ACC112 (cell line): ENCODE results near the gene PRKCI.
"Not testable (repeated sequence)": the region's sequence is repeated elsewhere in the genome, so short reads cannot be mapped to it uniquely, and the experiment has no call there.

Experiments used
- H2AFZ ChIP-seq: fragments of 200-600 bp; sonication (generic); one replicate; pipeline ENCODE4 v1.6.0; 2017; ENCODE audit warnings: antibody characterized with exemption, low read length; ENCODE audit not compliant: unreplicated experiment
- H3K27ac ChIP-seq: fragments of 200-600 bp; sonication (generic); 2 replicates; pipeline ENCODE4 v1.5.1; 2014; ENCODE audit warnings: low read depth, mild to moderate bottlenecking, antibody characterized with exemption, low read length, moderate library complexity
- H3K27me3 ChIP-seq: fragments of 200-600 bp; sonication (generic); 2 replicates; pipeline ENCODE4 v1.6.1; 2014; ENCODE audit warnings: mild to moderate bottlenecking, antibody characterized with exemption, low read length, moderate library complexity, mixed read lengths; ENCODE audit not compliant: insufficient read depth
- H3K36me3 ChIP-seq: fragments of 200-600 bp; sonication (generic); 2 replicates; pipeline ENCODE4 v1.6.1; 2016; ENCODE audit warnings: mild to moderate bottlenecking, antibody characterized with exemption, low read length, moderate library complexity, mixed read lengths; ENCODE audit not compliant: insufficient read depth
- H3K4me1 ChIP-seq: fragments of 200-600 bp; sonication (generic); one replicate; pipeline ENCODE4 v1.6.1; 2016; ENCODE audit warnings: low read length, mixed read lengths; ENCODE audit not compliant: insufficient read depth, unreplicated experiment, control insufficient read depth
- H3K4me3 ChIP-seq: fragments of 200-600 bp; sonication (generic); 2 replicates; pipeline ENCODE4 v1.5.1; 2014; ENCODE audit warnings: mild to moderate bottlenecking, low read depth, low read length
- H3K79me2 ChIP-seq: fragments of 200-600 bp; sonication (generic); one replicate; pipeline ENCODE4 v1.6.0; 2016; ENCODE audit warnings: low read length; ENCODE audit not compliant: control insufficient read depth, unreplicated experiment, insufficient read depth

The PRKCI gene

DNA sequence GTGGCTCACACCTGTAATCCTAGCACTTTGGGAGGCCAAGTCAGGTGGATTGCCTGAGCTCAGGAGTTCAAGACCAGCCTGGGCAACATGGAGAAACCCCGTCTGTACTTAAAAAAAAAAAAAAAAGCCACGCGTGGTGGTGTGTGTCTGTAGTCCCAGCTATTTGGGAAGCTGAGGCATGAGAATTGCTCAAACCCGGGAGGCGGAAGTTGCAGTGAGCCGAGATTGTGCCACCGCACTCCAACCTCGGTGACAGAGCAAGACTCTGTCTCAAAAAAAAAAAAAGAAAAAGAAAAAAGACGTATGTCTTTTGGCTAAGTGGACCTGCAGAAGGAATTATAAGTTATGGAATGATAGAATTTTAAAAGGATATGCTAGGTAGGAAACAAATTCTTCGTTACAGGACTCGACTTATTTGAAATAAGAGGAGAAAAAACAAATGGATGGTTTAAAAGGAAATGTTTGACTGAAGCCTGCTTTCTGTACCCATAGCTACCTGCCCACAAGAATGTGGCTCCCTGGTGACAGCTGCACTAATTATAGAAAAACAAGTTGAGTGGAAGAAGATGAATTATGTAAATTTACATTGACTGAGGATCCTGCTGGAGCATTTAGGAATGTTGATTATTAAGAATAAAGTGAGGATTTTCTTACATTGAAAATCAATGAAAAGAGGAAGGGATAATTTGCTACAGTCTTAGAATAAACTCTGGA, 99.3 kb downstream of the PRKCI start:
- no peak overlapping the region for H3K27ac ChIP-seq
- no peak overlapping the region for H2AFZ ChIP-seq
- no peaks in the 10 kb centered on the region for H3K79me2 ChIP-seq
- no peaks in the 10 kb centered on the region for H3K27me3 ChIP-seq
- H3K4me3 ChIP-seq, result no peak overlapping the region
- H3K4me1 ChIP-seq, result no peaks in the 10 kb centered on the region
- no peaks in the 10 kb centered on the region for H3K36me3 ChIP-seq

DNA sequence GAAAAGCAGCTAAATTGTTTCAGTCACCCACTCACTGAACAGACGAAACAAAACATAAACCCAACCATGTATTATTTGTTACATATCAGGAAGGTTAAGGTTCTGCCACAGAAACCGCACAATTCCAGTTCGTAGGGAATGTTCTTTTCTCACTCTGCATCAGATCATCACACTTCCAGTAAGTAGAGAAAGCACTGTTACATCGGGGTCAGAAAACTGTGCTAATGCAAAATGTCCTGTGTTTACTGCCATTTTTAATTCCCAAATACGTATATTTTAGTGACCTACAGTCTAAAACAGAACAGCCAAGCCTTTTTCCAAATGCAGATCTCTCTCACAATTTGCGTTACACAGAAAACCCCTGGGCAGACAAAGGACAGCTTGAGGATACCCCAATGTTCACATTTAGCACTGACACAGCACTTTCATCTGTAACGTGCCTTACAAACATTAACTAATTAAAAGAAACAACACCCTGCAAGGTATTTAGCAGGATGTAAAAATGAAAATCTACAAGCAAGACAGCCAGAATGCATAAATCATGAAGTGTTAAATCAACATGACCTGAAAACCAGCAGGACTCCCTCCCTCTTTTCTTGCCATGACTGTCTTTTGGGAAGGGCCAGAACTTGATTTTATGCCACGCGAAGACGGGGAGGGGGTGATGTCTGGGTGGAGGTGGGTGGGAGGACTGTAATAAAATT, 100.5 kb downstream of the PRKCI start:
- H2AFZ ChIP-seq, result no peak overlapping the region
- H3K27ac ChIP-seq, result no peak overlapping the region
- no peaks in the 10 kb centered on the region for H3K4me1 ChIP-seq
- H3K4me3 ChIP-seq, result no peak overlapping the region
- no peaks in the 10 kb centered on the region for H3K36me3 ChIP-seq
- H3K79me2 ChIP-seq, result no peaks in the 10 kb centered on the region
- H3K27me3 ChIP-seq, result no peaks in the 10 kb centered on the region

DNA sequence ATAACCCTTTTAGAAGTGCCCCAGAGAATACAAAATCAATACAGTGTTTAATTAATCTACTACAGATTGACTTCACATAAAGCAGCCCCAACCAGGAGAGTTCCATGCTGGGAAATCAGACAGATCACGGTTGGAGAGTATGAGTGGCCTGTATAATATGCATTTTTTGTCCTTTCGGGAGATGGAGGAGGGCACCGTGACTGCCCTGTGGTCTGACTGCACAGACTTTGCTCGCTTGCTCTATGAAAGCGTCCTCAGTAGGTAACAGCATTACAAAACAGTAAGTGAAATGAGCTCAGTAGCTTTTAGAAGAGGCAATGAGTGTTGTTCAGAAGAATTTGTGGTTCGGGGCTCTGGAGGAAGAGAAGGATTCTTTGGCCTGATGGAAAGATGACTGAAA, 101.1 kb downstream of the PRKCI start:
- no peak overlapping the region for H2AFZ ChIP-seq
- H3K4me3 ChIP-seq, result no peak overlapping the region
- H3K27ac ChIP-seq, result no peak overlapping the region
- H3K27me3 ChIP-seq, result no peaks in the 10 kb centered on the region
- H3K4me1 ChIP-seq, result no peaks in the 10 kb centered on the region
- H3K36me3 ChIP-seq, result no peaks in the 10 kb centered on the region
- H3K79me2 ChIP-seq, result no peaks in the 10 kb centered on the region

DNA sequence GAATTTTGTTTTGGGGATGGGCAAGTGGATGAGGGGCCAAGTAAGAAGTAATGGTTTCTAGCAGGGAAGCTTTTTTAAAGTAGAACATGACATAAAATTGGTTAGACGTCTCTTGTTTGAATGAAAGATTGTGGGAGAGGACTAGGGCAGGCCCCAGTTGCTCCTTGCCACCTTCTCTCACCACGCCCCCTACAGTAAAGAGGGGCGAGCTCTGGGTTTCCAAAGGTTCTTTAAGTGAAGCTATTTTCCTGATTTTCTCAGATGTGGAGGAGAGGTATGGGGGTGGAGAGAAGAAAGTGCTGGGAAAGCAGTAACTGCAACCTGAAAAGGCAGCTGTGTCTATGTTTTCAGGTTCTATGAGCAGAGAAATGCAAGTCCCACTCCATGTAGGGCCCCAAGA, 102.7 kb downstream of the PRKCI start:
- Histone ChIP-seq H2AFZ (no peak overlapping the region), H3K36me3 (no peaks in the 10 kb centered on the region), H3K79me2 (no peaks in the 10 kb centered on the region), H3K27me3 (no peaks in the 10 kb centered on the region), H3K4me3 (no peak overlapping the region), H3K27ac (no peak overlapping the region), H3K4me1 (peaks cover under 1% of the 10 kb centered on the region)

DNA sequence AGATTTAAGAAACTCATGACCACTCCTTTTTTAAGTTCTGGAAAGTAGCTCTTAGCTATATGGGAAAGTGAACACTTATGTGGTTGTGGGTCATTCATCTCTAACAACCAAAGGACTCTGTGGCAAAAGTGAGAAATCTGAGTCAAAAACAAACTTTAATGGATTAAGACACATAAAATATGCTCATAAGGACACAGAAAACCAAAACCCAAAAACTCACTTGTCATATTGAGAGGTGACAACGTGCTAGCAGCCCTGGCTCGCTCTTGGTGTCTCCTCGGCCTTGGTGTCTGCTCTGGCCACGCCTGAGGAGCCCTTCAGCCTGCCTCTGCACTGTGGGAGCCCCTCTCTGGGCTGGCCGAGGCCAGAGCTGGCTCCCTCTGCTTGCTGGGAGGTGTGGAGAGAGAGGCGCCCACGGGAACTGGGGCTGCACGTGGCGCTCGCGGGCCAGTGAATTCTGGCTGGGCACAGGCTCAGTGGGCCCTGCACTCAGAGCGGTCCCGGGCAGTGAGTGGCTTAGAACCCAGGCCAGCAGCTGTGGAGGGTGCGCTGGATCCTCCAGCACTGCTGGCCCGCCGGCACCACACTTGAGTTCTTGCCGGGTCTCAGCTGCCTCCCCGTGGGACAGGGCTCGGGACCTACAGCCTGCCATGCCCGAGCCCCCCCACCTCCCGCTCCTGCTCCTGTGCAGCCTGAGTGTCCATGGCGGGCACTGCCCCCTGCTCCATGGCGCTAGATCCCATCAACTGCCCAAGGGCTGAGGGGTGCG, 105.0 kb downstream of the PRKCI start:
- H3K27me3 ChIP-seq, result no peaks in the 10 kb centered on the region
- H3K27ac ChIP-seq, result no peak overlapping the region
- H3K36me3 ChIP-seq, result no peaks in the 10 kb centered on the region
- H3K4me1 ChIP-seq, result peaks cover 13% of the 10 kb centered on the region
- no peak overlapping the region for H2AFZ ChIP-seq
- no peaks in the 10 kb centered on the region for H3K79me2 ChIP-seq
- H3K4me3 ChIP-seq, result no peak overlapping the region

DNA sequence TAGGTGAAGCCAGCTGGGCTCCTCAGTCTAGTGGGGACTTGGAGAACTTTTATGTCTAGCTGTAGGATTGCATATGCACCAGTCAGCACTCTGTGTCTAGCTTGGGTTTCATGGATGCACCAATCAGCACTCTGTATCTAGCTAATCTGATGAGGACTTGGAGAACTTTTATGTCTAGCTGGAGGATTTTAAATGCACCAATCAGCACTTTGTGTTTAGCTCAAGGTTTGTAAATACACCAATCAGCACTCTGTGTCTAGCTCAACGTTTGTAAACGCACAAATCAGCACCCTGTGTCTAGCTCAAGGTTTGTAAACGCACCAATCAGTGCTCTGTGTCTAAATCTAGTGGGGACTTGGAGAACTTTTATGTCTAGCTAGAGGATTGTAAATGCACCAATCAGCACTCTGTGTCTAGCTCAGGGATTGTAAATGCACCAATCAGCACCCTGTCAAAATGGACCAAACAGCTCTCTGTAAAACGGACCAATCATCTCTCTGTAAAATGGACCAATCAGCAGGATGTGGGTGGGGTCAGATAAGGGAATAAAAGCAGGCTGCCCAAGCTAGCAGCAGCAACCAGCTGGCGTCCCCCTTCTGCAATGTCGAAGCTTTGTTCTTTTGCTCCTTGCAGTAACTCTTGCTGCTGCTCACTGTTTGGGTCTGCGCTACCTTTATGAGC, 105.8 kb downstream of the PRKCI start:
- not testable (repeated sequence) for H3K79me2 ChIP-seq, H3K4me3 ChIP-seq, H3K27ac ChIP-seq, H3K27me3 ChIP-seq, H2AFZ ChIP-seq, H3K36me3 ChIP-seq
- peaks cover 13% of the 10 kb centered on the region for H3K4me1 ChIP-seq

DNA sequence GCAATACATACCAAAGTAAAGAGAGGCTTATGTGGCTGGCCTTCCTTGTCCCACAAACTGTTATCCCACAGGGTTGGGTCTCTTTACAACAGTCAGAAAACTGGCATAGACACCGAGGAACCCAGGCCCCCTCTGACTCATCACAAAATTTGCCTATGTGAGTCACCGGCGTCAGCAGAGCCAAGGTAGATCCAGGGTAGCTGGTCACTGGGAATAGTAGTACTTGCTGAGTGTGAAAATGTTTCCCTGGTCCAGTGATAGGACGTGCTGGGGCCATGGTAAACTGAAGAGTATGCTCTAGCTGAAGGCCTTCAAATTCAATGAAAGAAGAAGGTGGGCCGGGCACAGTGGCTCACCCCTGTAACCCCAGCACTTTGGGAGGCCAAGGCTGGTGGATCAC, 108.1 kb downstream of the PRKCI start:
- no peaks in the 10 kb centered on the region for H3K79me2 ChIP-seq
- H3K36me3 ChIP-seq, result no peaks in the 10 kb centered on the region
- H3K4me3 ChIP-seq, result no peak overlapping the region
- no peak overlapping the region for H2AFZ ChIP-seq
- H3K4me1 ChIP-seq, result peaks cover 13% of the 10 kb centered on the region
- H3K27me3 ChIP-seq, result no peaks in the 10 kb centered on the region
- no peak overlapping the region for H3K27ac ChIP-seq

DNA sequence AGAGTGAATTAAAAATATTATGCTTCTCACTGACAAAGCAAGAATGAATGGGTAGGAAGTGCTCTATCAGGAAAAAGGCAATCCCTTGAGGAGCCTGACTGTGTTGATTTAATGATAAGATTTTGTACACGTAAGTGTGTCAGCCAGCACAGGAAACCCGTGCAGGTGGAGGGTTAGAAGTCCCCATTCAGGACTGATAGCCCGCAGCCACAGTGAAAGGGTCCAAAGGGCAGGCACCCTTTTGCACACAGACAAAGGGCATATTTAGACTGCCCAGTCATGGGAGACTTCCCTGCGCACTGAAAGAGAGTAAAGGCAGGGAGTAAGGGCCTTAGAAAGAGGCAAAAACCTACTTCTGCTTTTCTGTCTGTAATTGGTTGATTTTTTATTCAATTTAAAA, 108.9 kb downstream of the PRKCI start:
- Histone ChIP-seq H3K79me2 (no peaks in the 10 kb centered on the region), H3K27ac (no peak overlapping the region), H3K36me3 (no peaks in the 10 kb centered on the region), H3K4me3 (no peak overlapping the region), H3K4me1 (peaks cover 13% of the 10 kb centered on the region), H3K27me3 (no peaks in the 10 kb centered on the region), H2AFZ (no peak overlapping the region)

DNA sequence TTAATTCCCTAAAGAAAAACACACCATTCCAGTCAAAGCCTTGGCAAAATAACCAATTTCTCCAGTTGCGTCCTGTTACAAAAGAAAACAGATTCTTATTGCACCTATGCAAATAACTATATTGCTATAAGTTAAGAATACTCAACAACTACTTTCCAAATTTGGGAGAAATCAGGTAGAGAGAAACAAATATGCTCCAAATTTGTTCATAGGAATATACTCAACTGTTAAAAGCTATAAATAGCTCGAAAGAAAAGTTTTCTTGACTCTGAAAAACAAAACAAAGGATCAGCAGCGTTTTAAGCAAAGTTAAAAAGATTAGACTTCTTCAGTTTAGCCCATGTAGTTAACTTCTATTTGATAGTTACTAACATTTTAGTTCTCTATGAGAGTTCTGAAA, 115.2 kb downstream of the PRKCI start:
- H3K4me1 ChIP-seq, result no peaks in the 10 kb centered on the region
- no peaks in the 10 kb centered on the region for H3K27me3 ChIP-seq
- H3K79me2 ChIP-seq, result no peaks in the 10 kb centered on the region
- no peak overlapping the region for H2AFZ ChIP-seq
- no peak overlapping the region for H3K4me3 ChIP-seq
- H3K36me3 ChIP-seq, result no peaks in the 10 kb centered on the region
- H3K27ac ChIP-seq, result no peak overlapping the region

DNA sequence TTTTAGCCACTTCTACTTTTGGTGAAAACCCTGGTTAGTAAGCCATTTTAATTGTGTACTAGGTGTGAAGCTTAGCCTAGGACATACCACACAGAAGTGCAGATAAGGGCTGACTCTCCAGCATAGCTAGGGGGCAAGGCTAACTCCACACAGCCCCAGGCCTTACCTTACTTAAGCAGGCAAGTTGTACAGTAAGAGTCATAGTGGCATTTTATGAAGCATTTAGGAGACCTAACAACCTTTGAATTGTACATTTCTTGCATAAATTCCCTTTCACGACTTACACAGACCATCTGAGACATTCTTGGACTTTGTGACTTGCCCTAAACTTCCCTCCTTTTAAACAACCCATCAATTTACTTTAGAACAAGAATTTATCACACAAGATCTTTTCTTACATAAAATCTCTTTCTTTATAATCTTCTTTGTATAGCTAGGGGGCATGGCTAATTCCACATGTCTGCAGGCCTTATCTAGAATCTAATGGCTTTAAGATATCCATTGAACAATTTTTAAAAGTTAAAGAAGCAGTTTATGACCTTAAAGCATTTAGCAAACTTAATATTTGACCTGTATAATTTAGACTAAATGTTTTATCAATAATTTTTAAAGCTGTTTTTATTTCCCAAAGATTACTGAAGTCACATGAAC, 116.6 kb downstream of the PRKCI start:
- Histone ChIP-seq H3K27ac (no peak overlapping the region), H3K79me2 (no peaks in the 10 kb centered on the region), H3K4me1 (no peaks in the 10 kb centered on the region), H2AFZ (no peak overlapping the region), H3K27me3 (no peaks in the 10 kb centered on the region), H3K36me3 (no peaks in the 10 kb centered on the region), H3K4me3 (no peak overlapping the region)
